HG03097 (cell line): ENCODE measurements around the gene FZR1.

Experiments
- ATAC-seq: cut with Tn5 transposase; IDR thresholded peaks from one replicate; pipeline ENCODE4 v1.9.1; 2021; ENCODE audit not compliant: unreplicated experiment, low FRiP score

FZR1 gene

DNA sequence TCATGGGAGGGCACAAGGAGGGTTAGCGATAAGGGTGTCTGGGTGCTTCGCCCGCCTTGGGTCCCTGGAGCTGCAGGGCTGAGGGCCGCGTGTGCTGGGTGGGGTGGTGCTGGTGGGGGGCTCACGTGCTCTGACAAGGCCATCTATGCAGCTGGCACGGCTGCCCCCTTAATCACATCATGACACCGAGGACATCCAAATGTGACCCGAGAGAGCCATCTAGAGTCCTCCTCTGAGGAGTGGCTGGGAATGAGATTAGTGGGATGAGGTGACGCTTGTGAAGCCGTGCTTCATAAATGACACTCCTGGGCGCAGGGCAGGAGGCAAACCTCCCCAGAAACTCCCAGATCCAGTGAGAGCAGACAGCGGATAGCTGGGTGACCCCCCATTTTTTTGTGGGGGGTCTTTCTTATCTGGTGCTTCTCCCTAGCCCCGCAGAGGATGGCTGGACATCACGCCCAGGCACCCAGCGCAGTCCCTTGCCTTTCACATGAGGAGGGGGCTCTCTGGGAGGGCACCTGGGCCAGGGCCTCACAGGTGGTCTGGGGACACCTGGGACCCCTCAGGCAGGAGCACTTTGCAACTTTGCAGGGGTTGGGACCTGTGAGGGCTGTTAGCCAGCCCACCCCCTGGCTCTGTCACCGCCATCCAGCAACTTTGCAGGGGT is 6.6 kb downstream of the FZR1 start:
- ATAC-seq: no peak

GRCh38 chr19:3513229-3514140 is 7.4 kb downstream of the FZR1 start:
- ATAC-seq: no peak

GRCh38 chr19:3514930-3515329 is 8.8 kb downstream of the FZR1 start:
- ATAC-seq: no peak

DNA sequence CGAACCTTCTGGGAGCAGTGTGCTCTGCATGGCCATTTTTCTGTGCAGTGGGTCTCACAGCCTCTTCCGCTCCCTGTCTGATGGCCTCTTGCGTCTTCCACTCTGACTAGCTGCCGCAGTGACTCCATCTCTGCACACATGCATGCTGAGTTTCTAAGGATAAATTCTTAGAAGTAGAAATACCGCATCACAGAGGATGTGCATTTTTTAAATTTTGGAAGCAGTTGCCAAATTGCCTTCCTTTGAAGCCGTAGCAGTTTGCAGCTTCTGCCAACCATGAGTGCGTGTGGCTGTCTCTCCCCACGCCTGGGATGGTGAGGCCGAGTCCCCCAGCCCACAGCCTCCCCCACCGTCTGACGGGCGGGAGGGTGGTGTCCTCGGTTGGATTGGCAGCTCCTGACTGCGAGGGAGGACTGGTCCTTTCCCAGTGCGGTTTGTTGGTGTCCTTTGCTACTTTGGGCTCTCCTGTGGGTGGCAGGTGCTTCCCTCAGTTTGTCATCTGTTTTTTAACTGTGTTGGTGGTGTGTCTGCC is 9.8 kb downstream of the FZR1 start:
- no peak for ATAC-seq

- ATAC-seq: no peak
Observed at GRCh38 chr19:3516675-3517207, 10.6 kb downstream of the FZR1 start.

GRCh38 chr19:3517638-3518037 is 11.5 kb downstream of the FZR1 start:
- no peak for ATAC-seq

- no peak for ATAC-seq
Observed at GRCh38 chr19:3518255-3518654, 12.1 kb downstream of the FZR1 start.

DNA sequence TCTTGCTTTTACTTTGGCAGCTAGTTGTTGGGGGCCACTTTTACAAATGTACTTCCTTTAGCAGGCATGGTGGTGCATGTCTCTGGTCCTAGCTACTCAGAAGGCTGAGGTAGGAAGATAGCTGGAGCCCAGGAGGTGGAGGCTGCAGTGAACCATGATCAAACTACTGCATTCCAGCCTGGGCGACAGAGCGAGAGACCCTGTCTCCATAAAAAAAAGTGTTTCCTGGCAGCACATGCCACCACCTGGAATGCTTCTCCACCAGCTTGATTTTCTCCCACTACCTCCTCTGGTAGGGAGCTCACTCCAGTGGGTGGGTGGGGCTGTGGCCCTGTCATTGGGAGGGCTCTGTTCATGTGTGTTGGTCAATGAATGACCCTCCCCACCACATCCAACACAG is 12.5 kb downstream of the FZR1 start:
- ATAC-seq: no peak

- ATAC-seq: no peak
Observed at GRCh38 chr19:3519126-3519525, 13.0 kb downstream of the FZR1 start.

DNA sequence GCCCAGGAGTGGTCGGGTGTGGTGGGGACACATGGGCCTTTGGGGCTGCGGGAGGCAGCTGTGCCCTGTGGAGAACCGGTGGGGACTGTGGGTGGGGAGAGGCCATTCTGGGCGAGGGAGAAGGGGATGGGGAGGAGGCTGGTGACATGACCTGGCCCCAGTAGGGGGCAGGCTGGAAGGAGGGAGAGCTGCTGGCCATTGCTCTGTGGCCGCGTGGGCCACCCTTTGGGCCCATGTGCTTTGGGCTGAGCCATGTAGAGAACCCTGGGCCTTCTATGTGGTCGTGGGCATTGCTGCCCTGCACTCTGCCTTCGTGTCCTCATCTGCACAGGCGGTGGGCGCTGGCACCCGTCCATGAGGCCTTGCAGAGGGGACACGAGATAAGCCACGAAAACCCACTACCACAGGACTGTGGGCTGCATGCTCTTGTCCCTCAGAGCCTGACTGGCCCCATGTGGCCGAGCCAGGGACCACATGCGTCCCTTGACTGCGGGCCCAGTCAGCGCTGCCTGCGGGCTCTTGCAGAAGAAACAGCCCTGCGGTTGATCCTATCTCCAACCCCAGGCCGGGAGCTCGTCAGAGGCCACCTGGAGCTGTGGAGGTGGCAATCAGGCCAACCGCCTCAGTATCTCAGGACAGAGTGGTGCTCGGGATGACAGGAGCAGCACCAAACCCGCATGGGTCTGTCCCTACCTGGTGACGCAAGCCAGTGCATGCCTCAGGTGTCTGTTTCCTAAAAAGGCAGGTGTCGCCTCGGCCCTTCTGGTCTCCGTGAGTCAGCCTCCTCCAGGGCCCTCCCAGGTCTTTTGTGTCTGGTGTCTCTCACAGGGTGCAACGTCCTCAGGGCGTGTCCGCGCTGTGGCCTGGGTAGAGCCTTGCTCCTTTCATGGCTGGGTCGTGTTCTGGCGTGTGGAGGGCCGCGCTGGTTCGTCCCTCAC is 14.3 kb downstream of the FZR1 start:
- ATAC-seq: no peak

- no peak for ATAC-seq
Observed at GRCh38 chr19:3521104-3521445, 15.0 kb downstream of the FZR1 start.

DNA sequence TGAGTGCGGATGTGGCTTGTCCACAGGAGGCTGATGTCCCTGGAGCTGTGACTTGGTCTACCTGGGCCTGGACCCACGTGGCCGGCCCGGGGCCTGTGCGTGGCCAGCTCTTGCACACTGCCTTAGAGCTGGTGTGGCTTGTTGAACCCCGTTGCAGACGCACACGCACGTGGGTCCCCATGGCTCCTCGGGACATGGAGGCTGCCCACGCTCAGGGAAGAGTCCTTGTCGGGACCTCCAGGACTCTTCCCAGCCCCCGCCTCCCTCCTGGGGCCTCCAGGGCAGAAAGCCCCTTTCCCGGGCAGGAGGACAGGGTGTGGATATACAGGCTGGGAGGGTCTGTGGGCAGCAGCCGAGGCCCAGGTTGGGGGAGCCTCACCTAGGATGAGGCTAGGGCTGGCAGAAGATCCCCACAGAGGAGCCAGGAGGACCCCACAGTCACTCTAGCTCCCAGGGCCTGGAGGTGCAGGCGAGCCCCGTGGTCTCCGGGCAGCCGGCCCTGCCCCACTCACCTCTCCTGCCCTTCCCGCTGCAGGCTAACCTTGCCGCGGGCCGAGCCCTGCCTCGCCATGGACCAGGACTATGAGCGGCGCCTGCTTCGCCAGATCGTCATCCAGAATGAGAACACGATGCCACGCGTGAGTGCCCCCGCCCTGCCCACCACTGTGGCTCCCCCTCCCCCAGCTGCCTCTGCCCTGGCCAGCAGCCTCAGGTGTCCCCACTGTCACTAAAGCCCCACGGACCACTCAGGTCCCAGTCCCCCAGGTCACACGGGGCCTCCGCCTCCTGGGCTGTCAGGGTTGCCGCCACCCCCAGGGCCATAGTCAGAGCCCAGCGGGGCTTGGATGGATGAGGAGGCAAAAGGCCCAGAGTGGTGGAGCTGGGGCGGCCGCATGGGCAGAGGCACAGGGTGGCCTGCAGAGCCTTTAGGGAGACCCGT is 16.6 kb downstream of the FZR1 start:
- no peak for ATAC-seq

GRCh38 chr19:3523361-3524077 is 17.4 kb downstream of the FZR1 start:
- ATAC-seq: no peak

DNA sequence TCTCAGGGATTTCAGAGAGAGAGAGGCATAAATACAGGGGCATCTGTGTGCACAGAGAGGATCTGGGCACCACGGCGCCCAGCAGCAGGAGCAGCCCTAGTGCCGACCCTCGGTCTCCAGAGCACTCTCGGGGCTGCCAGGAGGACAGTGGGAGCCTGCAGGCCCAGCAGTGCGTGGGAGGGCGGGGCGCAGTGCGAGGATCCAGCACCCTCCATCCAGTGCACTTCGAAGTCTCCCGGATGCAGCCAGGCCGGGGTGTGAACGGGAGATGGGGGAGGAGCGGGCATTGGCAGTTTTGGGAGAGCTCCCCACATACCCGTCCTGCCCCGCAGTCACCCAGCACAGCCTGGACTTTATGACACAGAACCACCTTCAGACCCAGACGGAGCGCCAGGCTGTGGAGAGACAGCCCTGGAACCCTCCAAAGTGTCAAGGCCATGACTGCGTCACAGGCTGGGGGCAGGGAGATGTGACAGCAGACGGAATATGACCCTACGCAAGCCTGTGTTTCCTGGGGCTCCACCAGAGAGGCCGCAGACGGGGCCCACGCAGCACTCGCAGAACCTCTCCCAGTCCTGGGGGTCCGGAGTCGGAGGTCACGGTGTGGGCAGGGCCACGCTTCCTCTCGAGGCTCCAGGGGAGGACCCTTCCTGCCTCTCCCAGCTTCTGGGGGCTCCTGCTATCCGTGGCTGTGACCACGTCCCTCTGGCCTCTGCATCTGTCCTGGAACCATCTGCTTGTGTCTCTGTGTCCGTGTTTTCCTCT is 18.1 kb downstream of the FZR1 start:
- no peak for ATAC-seq

DNA sequence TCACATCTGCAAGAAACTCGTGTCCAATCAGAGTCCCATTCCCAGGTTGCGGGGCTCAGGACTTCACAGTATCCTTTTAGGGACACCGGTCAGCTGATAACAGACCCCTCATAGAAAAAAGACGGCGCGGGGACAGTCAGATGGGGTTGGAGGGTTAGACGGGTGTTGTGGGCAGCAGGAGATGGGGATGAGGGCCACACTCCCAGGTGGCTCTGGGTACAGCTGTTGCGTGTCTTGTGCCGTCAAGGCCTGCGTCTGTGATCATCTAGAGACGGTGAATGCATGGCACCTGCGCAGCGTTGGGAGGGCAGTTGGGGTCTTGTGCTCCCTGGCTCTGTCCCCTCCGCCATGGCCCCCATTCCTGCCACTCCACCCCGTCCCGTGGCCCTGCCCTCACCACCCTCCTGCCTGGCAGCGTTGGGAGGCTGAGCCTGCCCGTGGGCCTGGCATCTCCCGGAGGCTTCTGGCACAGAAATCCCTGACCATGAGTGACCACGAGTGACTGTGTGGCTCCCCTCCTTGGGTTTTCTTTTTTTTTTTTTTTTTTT is 18.9 kb downstream of the FZR1 start:
- ATAC-seq: no peak

DNA sequence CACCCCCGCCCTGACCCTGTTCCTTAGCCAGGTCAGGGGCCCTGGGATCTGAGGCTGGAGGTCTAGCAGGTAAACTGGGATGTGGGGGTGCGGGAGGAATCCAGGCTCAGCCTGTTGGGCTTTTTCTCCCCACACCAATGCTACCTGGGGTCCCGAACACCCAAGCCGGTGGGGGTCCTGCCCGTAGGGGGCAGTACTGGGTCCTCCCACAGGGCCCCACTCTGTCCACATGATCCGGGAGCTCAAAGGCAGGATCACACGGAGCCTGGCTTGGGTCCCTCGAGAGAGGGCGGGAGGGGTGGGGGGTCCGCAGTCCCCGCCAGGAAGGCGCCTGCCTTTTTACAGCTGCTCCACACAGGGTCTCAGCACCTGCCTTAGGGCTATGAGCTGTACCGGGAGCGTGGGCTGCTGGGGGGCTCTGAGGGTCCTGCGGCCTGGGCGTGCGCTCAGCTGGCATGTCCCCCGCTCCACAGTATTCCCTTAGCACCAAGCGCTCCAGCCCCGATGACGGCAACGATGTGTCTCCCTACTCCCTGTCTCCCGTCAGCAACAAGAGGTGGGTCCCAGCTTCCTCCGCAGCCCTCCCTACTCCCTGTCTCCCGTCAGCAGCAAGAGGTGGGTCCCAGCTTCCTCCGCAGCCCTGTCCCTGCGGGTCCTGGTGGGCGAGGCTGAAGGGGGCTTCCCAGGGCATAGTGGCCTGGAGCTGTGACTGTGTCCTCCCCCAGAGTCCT is 20.6 kb downstream of the FZR1 start:
- ATAC-seq: no peak

- no peak for ATAC-seq
Observed at GRCh38 chr19:3527238-3527910, 21.3 kb downstream of the FZR1 start.
